HepG2 (cell line): ENCODE measurements around the gene FNIP2. TPM values are rescaled to one million over a fixed set of nuclear protein-coding genes. Genes with fewer than 3 reads are reported as not detected.
A peak's percentile ranks its signal among the peaks of the same experiment; 100 is the strongest.

Experiments
- ATAC-seq: fragments of 200-7000 bp; cut with Tn5 transposase; 3 replicates; pipeline ENCODE4 v1.9.1; 2020; ENCODE audit warnings: mild to moderate bottlenecking, moderate library complexity
- BruUV-seq: library from RNA; stranded (reverse); fragments of 400-500 nt; replicated peaks from 2 replicates; lab custom pipeline; 2021; lab: Mats Ljungman, UMichigan
- CTCF ChIA-PET: fragments of 300-600 bp; formaldehyde crosslinking; extraction: SDS; loops from one replicate; lab custom pipeline; 2021; ENCODE audit warnings: low total read pairs, inconsistent platforms, low intra/inter-chr PET ratio; lab: Yijun Ruan, JAX
- POLR2A ChIA-PET: fragments of 350-600 bp; sonication (Branson Sonifier 250); formaldehyde crosslinking; loops from one replicate; lab custom pipeline; 2020; ENCODE audit warnings: antibody characterized with exemption, inconsistent platforms; lab: Yijun Ruan, JAX
- DNase-seq: peaks from one replicate; pipeline ENCODE4 v3.0.0-alpha.2; 2015; ENCODE audit warnings: low spot score
- FAIRE-seq: peaks from 3 replicates; lab custom pipeline; 2011; peaks lifted over from hg19 to GRCh38; lab: Jason Lieb, UNC
- H2AFZ ChIP-seq: one replicate; pipeline ENCODE4 v1.6.1; 2011; ENCODE audit warnings: low read length, inconsistent platforms
- H3K27ac ChIP-seq: fragments of 300-600 bp; 3 replicates; pipeline ENCODE4 v1.8.0; 2011; ENCODE audit warnings: mixed run types, mild to moderate bottlenecking, mixed read lengths, low read length, inconsistent platforms; ENCODE audit not compliant: insufficient read depth; ENCODE audit errors: extremely low read length
- H3K27me3 ChIP-seq, 2 experiments: fragments of 200-600 bp in 1 of 2; 2 replicates in 1 of 2; 3 replicates in 1 of 2; pipeline versions ENCODE4 v1.6.0 to v1.8.0; 2011; ENCODE audit warnings: low read length in 2 of 2, mild to moderate bottlenecking in 2 of 2, moderate library complexity in 2 of 2, inconsistent platforms in 1 of 2; ENCODE audit not compliant: insufficient read depth in 2 of 2, control insufficient read depth in 1 of 2
- H3K36me3 ChIP-seq, 2 experiments: fragments of 200-600 bp in 1 of 2; replicated peaks in 1 of 2; 2 replicates in 1 of 2; 3 replicates in 1 of 2; pipeline versions ENCODE4 v1.5.1 to v1.8.0; 2011; ENCODE audit warnings: low read length in 2 of 2, inconsistent platforms in 1 of 2; ENCODE audit not compliant: insufficient read depth in 2 of 2, control insufficient read depth in 1 of 2
- H3K4me1 ChIP-seq: 2 replicates; pipeline ENCODE4 v1.5.1; 2012; ENCODE audit warnings: low read length, inconsistent platforms; ENCODE audit not compliant: insufficient read depth
- H3K4me2 ChIP-seq: 2 replicates; pipeline ENCODE4 v1.6.0; 2011; ENCODE audit warnings: low read depth, low read length, inconsistent platforms
- H3K4me3 ChIP-seq, 3 experiments: fragments of 200-600 bp in 1 of 3; sonication (generic), shearing (Covaris generic) in 1 of 3; replicated peaks in 1 of 3; 2 replicates each; pipeline ENCODE4 v1.5.1; 2011 to 2016; ENCODE audit warnings: low read length in 3 of 3, inconsistent platforms in 2 of 3, low read depth in 2 of 3, mild to moderate bottlenecking in 2 of 3, control low read depth in 1 of 3, mixed read lengths in 1 of 3; ENCODE audit not compliant: insufficient read depth in 1 of 3
- H3K79me2 ChIP-seq: one replicate; pipeline ENCODE4 v1.6.1; 2011; ENCODE audit warnings: low read length, inconsistent platforms; ENCODE audit not compliant: insufficient read depth
- H3K9ac ChIP-seq: 2 replicates; pipeline ENCODE4 v1.6.0; 2011; ENCODE audit warnings: mild to moderate bottlenecking, low read depth, low read length, inconsistent platforms; ENCODE audit not compliant: insufficient read depth
- H3K9me3 ChIP-seq: 2 replicates; pipeline ENCODE4 v1.5.1; 2012; ENCODE audit warnings: mild to moderate bottlenecking, low read length
- H4K20me1 ChIP-seq: 2 replicates; pipeline ENCODE4 v1.6.0; 2011; ENCODE audit warnings: inconsistent platforms, mild to moderate bottlenecking, low read length, moderate library complexity; ENCODE audit not compliant: insufficient read depth
- ETV5 ChIP-seq: IDR thresholded peaks from 2 replicates; pipeline ENCODE4 v1.6.1; 2018; ENCODE audit warnings: missing biosample characterization, missing genetic modification reagents, inconsistent platforms, borderline replicate concordance
- IRX3 ChIP-seq: sonication (generic); formaldehyde crosslinking; IDR thresholded peaks from 2 replicates; pipeline ENCODE4 v1.8.1; 2023; ENCODE audit warnings: mild to moderate bottlenecking, low read depth, missing genetic modification reagents, borderline replicate concordance
- NR3C1 ChIP-seq: sonication (generic); formaldehyde crosslinking; IDR thresholded peaks from 2 replicates; pipeline ENCODE4 v1.4.0; 2020; ENCODE audit warnings: missing genetic modification reagents
- ZBTB2 ChIP-seq: sonication (generic); formaldehyde crosslinking; IDR thresholded peaks from 2 replicates; pipeline ENCODE4 v1.8.0; 2022; ENCODE audit warnings: low read depth, missing genetic modification reagents
- ZNF382 ChIP-seq: sonication (generic); formaldehyde crosslinking; IDR thresholded peaks from 2 replicates; pipeline ENCODE4 v1.5.0; 2020; ENCODE audit warnings: missing genetic modification reagents, mild to moderate bottlenecking, borderline replicate concordance
- ZNF407 ChIP-seq: sonication (generic); formaldehyde crosslinking; IDR thresholded peaks from one replicate; pipeline ENCODE4 v1.5.1; 2020; ENCODE audit warnings: mild to moderate bottlenecking, missing genetic modification reagents; ENCODE audit errors: not compliant biosample characterization
- ZNF558 ChIP-seq: sonication (generic); formaldehyde crosslinking; IDR thresholded peaks from 2 replicates; pipeline ENCODE4 v1.9.0; 2022; ENCODE audit warnings: mild to moderate bottlenecking, missing genetic modification reagents, borderline replicate concordance
- ZNF781 ChIP-seq: sonication (generic); formaldehyde crosslinking; IDR thresholded peaks from 2 replicates; pipeline ENCODE4 v1.5.1; 2020; ENCODE audit warnings: borderline replicate concordance, mild to moderate bottlenecking, missing genetic modification reagents; ENCODE audit errors: not compliant biosample characterization
- ZNF883 ChIP-seq: sonication (generic); formaldehyde crosslinking; IDR thresholded peaks from 2 replicates; pipeline ENCODE4 v1.5.1; 2020; ENCODE audit warnings: mild to moderate bottlenecking, missing genetic modification reagents; ENCODE audit errors: not compliant biosample characterization
- WGBS: methylation state at CpG from one replicate; pipeline ENCODE4 v1.1.6; 2017; ENCODE audit warnings: low lambda C conversion rate; 5-methylcytosine and 5-hydroxymethylcytosine counted together
- in situ Hi-C: cut with HindIII; loops from 2 replicates; pipeline ENCODE4 v1.10.0; 2017; ENCODE audit warnings: low pct_unique_long_range_greater_than_20kb; ENCODE audit not compliant: extremely low pct_ligation_motif_present
- intact Hi-C: fragments of 100-400 bp; cut with micrococcal nuclease; formaldehyde crosslinking; loops from one replicate; pipeline ENCODE4 v1.10.0; 2022; ENCODE audit not compliant: unreplicated experiment
- polyA plus RNA-seq, 8 experiments: library from polyadenylated mRNA; depleted of rRNA in 3 of 8; stranded (reverse) in 7 of 8; unstranded in 1 of 8; fragments of >200 nt; fragmentation: Illumina TruSeq in 4 of 8; extraction: Trizol in 4 of 8; gene quantifications; 2 replicates each; pipeline versions ENCODE4 v1.2.1 to v1.2.3, GENCODE V29; 2011 to 2016; ENCODE audit warnings: low read depth in 4 of 8, missing spikeins in 1 of 8, mixed read lengths in 1 of 8; ENCODE audit not compliant: insufficient read depth in 1 of 8
- total RNA-seq, 5 experiments: library from RNA; depleted of rRNA; stranded (reverse); fragments of >200 nt; fragmentation: Illumina TruSeq; extraction: Trizol; gene quantifications; 2 replicates each; pipeline ENCODE4 v1.2.3, GENCODE V29; 2016; ENCODE audit warnings: low read depth in 1 of 5

Gene FNIP2
- total and polyA plus RNA-seq, 2 of the 13 experiments (the other 11 are each of a cell fraction or from before 2014, with no cell fraction given) = 15.5 to 21.0 TPM

- TF ChIP-seq ETV5 (peak; percentile 95), ZNF558 (CRISPR knock-in tag) (no peak; the same call in 1 of the 2 replicates)
Measured at GRCh38 chr4:158722917-158723793, 45.7 kb upstream of the FNIP2 start, which contains the start of gene PPID (continued).

GRCh38 chr4:158724637-158725036 is 44.2 kb upstream of the FNIP2 start:
- in situ Hi-C loops = loop anchor here (5.0 to 25.0 kb wide), 3 partner anchors 123 to 480 kb away; no protein-coding TSS in a partner anchor
- H3K27ac ChIP-seq = no peak overlapping the region
- 55% methylated on average over 4 of the region's 4 CpGs for WGBS
- TF ChIP-seq IRX3 (CRISPR knock-in tag) = no peak
- no peak for TF ChIP-seq ZNF382 (CRISPR knock-in tag)
- TF ChIP-seq NR3C1 (CRISPR knock-in tag) = no peak
- TF ChIP-seq ZNF781 (CRISPR knock-in tag) = no peak
- TF ChIP-seq ZNF407 = no peak
- TF ChIP-seq ZNF883 (CRISPR knock-in tag) = no peak
- no peak for TF ChIP-seq ZBTB2 (CRISPR knock-in tag)

More at GRCh38 chr4:158724637-158725036, 44.2 kb upstream of the FNIP2 start:
- Histone ChIP-seq H3K36me3 (peaks cover 2 to 14% of the 10 kb centered on the region in 2 experiments; a peak in 4 of 5 replicates), H3K4me1 (peaks cover 49% of the 10 kb centered on the region), H3K9ac (no peak overlapping the region), H3K4me2 (peak overlapping the region; percentile 87; the same call in 1 of the 2 replicates), H3K4me3 (no peak overlapping the region), H4K20me1 (no peaks in the 10 kb centered on the region), H3K79me2 (peaks cover 30% of the 10 kb centered on the region), H3K9me3 (no peaks in the 10 kb centered on the region), H3K27me3 (no peaks in the 10 kb centered on the region; a peak in 2 of 5 replicates), H2AFZ (peak overlapping the region; percentile 25)
- ATAC-seq (no peak), FAIRE-seq (no peak), DNase-seq (no peak)
- ChIA-PET POLR2A (no interaction called here), CTCF (no interaction called here)
- no TSS peak for BruUV-seq
- intact Hi-C loops = loop anchor here (10.0 kb wide), 1 partner anchor 380 kb away; the partner anchor contains the start of gene RAPGEF2
